Pancreas (tissue), 10 donors: ENCODE results near the gene MDM1. TPM values are rescaled to one million over a fixed set of nuclear protein-coding genes. Genes with fewer than 3 reads are reported as not detected.

ENCODE experiments used
- ATAC-seq, 4 donors: fragments of 200-7000 bp; cut with Tn5 transposase; one replicate each; pipeline versions ENCODE4 v1.8.0 to v1.9.1; 2020; ENCODE audit warnings: mild to moderate bottlenecking in 4 of 4, moderate library complexity in 4 of 4
- DNase-seq, 6 donors: peaks; one replicate each; pipeline ENCODE4 v3.0.0-alpha.2; 2020
- FAIRE-seq: peaks from 2 replicates; lab custom pipeline; 2012; peaks lifted over from hg19 to GRCh38; lab: Jason Lieb, UNC
- H3K27ac ChIP-seq, 4 donors: fragments of 200-600 bp; sonication (generic); 1 replicate in 3 of 4; 2 replicates in 1 of 4; pipeline versions ENCODE4 v1.5.0 to v1.8.0; 2020
- H3K27me3 ChIP-seq, 4 donors: fragments of 200-600 bp; one replicate each; pipeline ENCODE4 v1.8.0; 2021
- H3K36me3 ChIP-seq, 3 donors: fragments of 200-600 bp; sonication (generic) in 1 of 3; one replicate each; pipeline versions ENCODE4 v1.5.0 to v1.8.0; 2020 to 2021
- H3K4me1 ChIP-seq, 3 donors: fragments of 200-600 bp; one replicate each; pipeline ENCODE4 v1.8.0; 2021
- H3K4me3 ChIP-seq, 4 donors: fragments of 200-600 bp; sonication (generic) in 2 of 4; one replicate each; pipeline versions ENCODE4 v1.5.0 to v1.8.0; 2020 to 2021
- H3K9me3 ChIP-seq, 4 donors: fragments of 200-600 bp; one replicate each; pipeline ENCODE4 v1.8.0; 2021
- CTCF ChIP-seq, 4 donors: fragments of 200-600 bp; sonication (generic) in 3 of 4; IDR thresholded peaks; one replicate each; pipeline versions ENCODE4 v1.5.0 to v1.8.0; 2021; ENCODE audit warnings: antibody characterized with exemption in 4 of 4
- WGBS, 2 donors: extraction: QIAGEN DNeasy Blood & Tissue Kit; methylation state at CpG; one replicate each; pipeline ENCODE4 v1.1.7; 2013; 5-methylcytosine and 5-hydroxymethylcytosine counted together
- intact Hi-C, 3 donors: fragments of 100-400 bp; cut with DNase I; formaldehyde crosslinking; loops; one replicate each; pipeline versions ENCODE4 v1.11.1 to v1.14.2; 2022
- polyA plus RNA-seq, 2 donors: library from polyadenylated mRNA; stranded (reverse); fragments of 200-250 nt; gene quantifications; one replicate each; pipeline ENCODE4 v1.2.3, GENCODE V29; 2013
- total RNA-seq, 6 donors: library from RNA; stranded (reverse); fragmentation: NEBNext Ultra II Directional in 4 of 6; extraction: Animal tissue kit (Norgen Biotek cat#: 25700) in 4 of 6; gene quantifications; one replicate each; pipeline versions ENCODE4 v1.2.1 to v1.2.4, GENCODE V29; 2021 to 2023
- donor health status: healthy with polysubstance abuse.
- donor health status: DM: no; HTN: no; CAD: no; lungs with moderate emphysema.
- donor health status: DM: no; HTN: no; CAD: no.
- donor health status: control.
- donor health status: control.
- donor health status: Bipolar disorder and iron deficiency.
- donor health status: DM: yes; HTN: yes; CAD: no.
- donor health status: DM: no; HTN: no; CAD: no.
- donor health status: DM: no; HTN: no; CAD: no.
- donor health status: DM: yes; HTN: yes; CAD: no.

MDM1 gene
- total and polyA plus RNA-seq, 8 donors = 3.4 to 10.4 (median 5.2) TPM

DNA sequence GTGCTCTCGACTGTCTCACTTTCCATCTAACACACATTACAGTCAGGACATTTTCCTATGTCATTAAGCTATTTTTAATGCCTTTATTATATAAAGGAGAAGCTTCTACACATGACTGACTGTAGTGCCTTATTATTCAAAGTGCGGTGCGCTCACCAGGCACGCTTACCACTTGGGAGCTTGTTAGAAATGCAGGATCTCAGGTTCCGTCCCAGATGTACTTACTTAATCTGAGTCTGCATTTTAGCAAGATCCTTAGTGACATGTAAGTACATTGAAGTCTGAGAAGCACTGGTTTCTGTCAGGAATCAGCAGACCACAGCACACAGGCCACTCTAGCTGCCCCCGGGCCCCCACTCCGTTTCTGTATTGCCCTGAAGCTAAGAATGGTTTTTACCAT is 44.7 kb upstream of the MDM1 start:
- H3K4me3 ChIP-seq = no peak overlapping the region
- 86 to 92% methylated on average over 7 of the region's 7 CpGs for WGBS, 2 donors
- H3K9me3 ChIP-seq = no peaks in the 10 kb centered on the region
- no peak overlapping the region for H3K27ac ChIP-seq
- DNase-seq (no peak), ATAC-seq (no peak), FAIRE-seq (no peak)
- H3K4me1 ChIP-seq = no peaks in the 10 kb centered on the region
- no peaks in the 10 kb centered on the region for H3K36me3 ChIP-seq
- no peak for TF ChIP-seq CTCF (IDR thresholded peaks at IDR 0.05)
- H3K27me3 ChIP-seq = no peaks in the 10 kb centered on the region
- intact Hi-C loops = no loop called here

DNA sequence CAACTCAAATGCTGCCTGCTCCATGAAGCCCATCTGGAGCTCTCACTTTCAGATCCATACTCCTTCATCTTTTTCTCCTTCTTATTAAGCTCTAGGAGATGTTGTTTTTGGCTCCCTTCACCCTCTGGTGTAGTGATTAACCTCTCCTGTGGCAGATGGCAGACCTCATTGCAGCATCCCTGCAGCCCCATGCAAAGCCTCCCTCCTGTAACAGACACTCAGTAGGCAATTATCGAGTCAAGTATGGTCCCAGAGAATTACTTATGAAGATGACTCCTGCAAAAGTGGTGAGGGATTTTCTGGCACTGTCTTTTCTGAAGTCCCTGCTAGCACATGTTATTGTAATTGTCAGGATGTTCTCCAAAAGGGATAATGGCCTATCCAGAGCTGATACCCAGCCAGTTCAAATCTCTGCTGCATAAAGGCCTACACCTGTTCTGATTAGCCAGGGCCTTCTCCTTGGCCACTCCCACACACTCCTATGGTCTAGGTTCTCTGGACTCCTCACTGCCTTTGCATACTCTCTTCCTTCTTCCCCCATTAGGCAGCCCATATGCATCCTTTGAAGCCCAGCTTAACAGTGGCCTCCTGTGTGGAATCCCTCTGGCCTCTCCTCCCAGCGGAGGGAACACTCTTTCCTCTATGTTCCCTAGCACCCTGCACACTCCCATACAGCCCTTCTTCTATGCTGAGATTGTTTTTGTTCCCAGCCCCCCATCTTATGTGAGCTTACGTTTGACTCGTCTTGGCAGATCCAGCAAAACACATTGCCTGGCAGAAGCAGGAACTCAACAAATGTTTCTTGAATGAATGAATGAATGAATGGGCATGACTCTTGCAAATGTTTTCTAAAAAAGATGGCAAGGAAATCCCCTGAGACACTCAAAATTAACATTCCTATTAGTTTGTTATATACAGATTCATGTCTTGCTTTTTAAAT is 43.9 kb upstream of the MDM1 start:
- FAIRE-seq = no peak
- TF ChIP-seq CTCF (IDR thresholded peaks at IDR 0.05) = no peak
- intact Hi-C loops = no loop called here
- Histone ChIP-seq H3K9me3 (no peaks in the 10 kb centered on the region), H3K36me3 (no peaks in the 10 kb centered on the region), H3K27ac (no peak overlapping the region), H3K4me3 (no peak overlapping the region), H3K27me3 (no peaks in the 10 kb centered on the region), H3K4me1 (no peaks in the 10 kb centered on the region)
- no peak for DNase-seq
- 76 to 83% methylated on average over 4 of the region's 4 CpGs for WGBS, 2 donors
- no peak for ATAC-seq

- Histone ChIP-seq H3K27me3 (no peaks in the 10 kb centered on the region), H3K9me3 (no peaks in the 10 kb centered on the region), H3K27ac (no peak overlapping the region), H3K4me1 (no peaks in the 10 kb centered on the region), H3K4me3 (no peak overlapping the region), H3K36me3 (no peaks in the 10 kb centered on the region)
- TF ChIP-seq CTCF (IDR thresholded peaks at IDR 0.05) = no peak
- 72 to 79% methylated on average over 10 of the region's 10 CpGs for WGBS, 2 donors
- ATAC-seq (peak in 2 of 4 donors; percentile 11 to 29), DNase-seq (no peak), FAIRE-seq (no peak)
- intact Hi-C loops = no loop called here
These were observed 42.3 kb upstream of the MDM1 start for GRCh38 chr12:68374307-68374982.

DNA sequence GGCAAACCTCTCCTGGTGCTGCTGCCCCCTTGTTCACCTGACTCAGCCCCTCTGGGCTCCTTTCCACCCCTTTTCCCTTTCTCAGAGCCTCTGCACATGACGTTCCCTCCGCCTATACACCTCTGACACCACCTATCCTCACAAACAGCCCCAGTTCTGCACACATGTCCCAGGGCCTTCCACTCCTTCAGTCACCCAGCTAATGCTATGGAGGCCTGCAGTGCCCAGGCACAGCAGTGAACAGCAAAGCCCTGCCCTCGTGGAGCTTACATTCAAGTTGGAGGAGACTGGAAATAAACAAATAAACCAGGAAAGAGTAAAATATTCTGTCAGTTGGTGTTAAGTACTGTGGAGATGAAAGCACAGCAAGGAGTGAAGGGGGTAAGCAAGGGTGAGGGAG is 38.5 kb upstream of the MDM1 start:
- no peak for FAIRE-seq
- ATAC-seq = no peak
- H3K4me1 ChIP-seq = no peaks in the 10 kb centered on the region
- no peaks in the 10 kb centered on the region for H3K9me3 ChIP-seq
- H3K36me3 ChIP-seq = no peaks in the 10 kb centered on the region
- no peak for TF ChIP-seq CTCF (IDR thresholded peaks at IDR 0.05)
- no peaks in the 10 kb centered on the region for H3K27me3 ChIP-seq
- H3K4me3 ChIP-seq = no peak overlapping the region
- intact Hi-C loops = no loop called here
- 61 to 81% methylated on average over 3 of the region's 3 CpGs for WGBS, 2 donors
- H3K27ac ChIP-seq = no peak overlapping the region
- no peak for DNase-seq
